ENCODE measurements around the gene KCNK7. TPM values are rescaled to one million over a fixed set of nuclear protein-coding genes. Genes with fewer than 3 reads are reported as not detected.

Gene KCNK7
- total and polyA plus RNA-seq, 2 experiments from 2014 or later, result 0.60 TPM; not detected in 1

GRCh38 chr11:65634109-65634436 lies 38.5 kb upstream of the KCNK7 start:
- peaks cover 18% of the 10 kb centered on the region for H3K4me1 Mint-ChIP-seq
- Histone ChIP-seq H3K36me3 (ENCODE audit: insufficient read depth) (peaks cover 12% of the 10 kb centered on the region; the same call in 1 of the 2 replicates), H3K4me3 (no peak overlapping the region), H4K20me1 (replicated peaks; ENCODE audit: insufficient read depth) (no peaks in the 10 kb centered on the region; the same call in 1 of the 2 replicates), H3K27ac (ENCODE audit: low read depth) (no peak overlapping the region), H3K9me2 (ENCODE audit: insufficient read depth) (no peaks in the 10 kb centered on the region), H3K27me3 (ENCODE audit: insufficient read depth) (no peaks in the 10 kb centered on the region), H3K4me2 (no peak overlapping the region), H3K4me1 (ENCODE audit: insufficient read depth) (peaks cover 18% of the 10 kb centered on the region), H3K79me2 (replicated peaks; ENCODE audit: insufficient read depth) (no peaks in the 10 kb centered on the region), H3F3A (replicated peaks; ENCODE audit: low read depth) (peaks cover 18% of the 10 kb centered on the region), H2AFZ (no peak overlapping the region)
- peaks cover 28% of the 10 kb centered on the region for H3K36me3 Mint-ChIP-seq (ENCODE audit: low read depth)
- peaks cover 18% of the 10 kb centered on the region for H3K27me3 Mint-ChIP-seq (ENCODE audit: insufficient read depth, low read depth, poor library complexity)
- ATAC-seq (no peak), DNase-seq (ENCODE audit: low spot score) (no peak)
- no peak overlapping the region for H3K27ac Mint-ChIP-seq
- no peak for TF ChIP-seq ZNF462 (CRISPR knock-in tag; IDR thresholded peaks at IDR 0.05)
- TF ChIP-seq CREB1 (CRISPR knock-in tag; IDR thresholded peaks at IDR 0.05; ENCODE audit: low read depth), result no peak
- TF ChIP-seq ZNF331 (CRISPR knock-in tag; IDR thresholded peaks at IDR 0.05; ENCODE audit: low read depth), result no peak
- no peak for TF ChIP-seq JUNB (IDR thresholded peaks at IDR 0.05; ENCODE audit: unreplicated experiment)
- no peak for TF ChIP-seq POLR2AphosphoS5 (IDR thresholded peaks at IDR 0.05; ENCODE audit: low read depth)
- no peak for TF ChIP-seq EZH2phosphoT487 (IDR thresholded peaks at IDR 0.05; ENCODE audit: unreplicated experiment)
- TF ChIP-seq REST (IDR thresholded peaks at IDR 0.05; ENCODE audit: unreplicated experiment), result no peak
- no peak for TF ChIP-seq CTCF (conservative IDR thresholded peaks at IDR 0.05; ENCODE audit: low read depth in 2 of 2)
- TF ChIP-seq ETS1 (IDR thresholded peaks at IDR 0.05), result no peak
- no peaks in the 10 kb centered on the region for H3K9me3 Mint-ChIP-seq
- no peak overlapping the region for H3K4me3 Mint-ChIP-seq

Measured in GM23338 (cell line).